NK-92 (cell line): ENCODE data around the gene RALGDS.
"Not testable (repeated sequence)": the region's sequence is repeated elsewhere in the genome, so short reads cannot be mapped to it uniquely, and the experiment has no call there.

ENCODE experiments used
- DNase-seq: peaks from one replicate; lab custom pipeline; 2025; ENCODE audit not compliant: unreplicated experiment; lab: John Stamatoyannopoulos, UW

RALGDS gene

DNA sequence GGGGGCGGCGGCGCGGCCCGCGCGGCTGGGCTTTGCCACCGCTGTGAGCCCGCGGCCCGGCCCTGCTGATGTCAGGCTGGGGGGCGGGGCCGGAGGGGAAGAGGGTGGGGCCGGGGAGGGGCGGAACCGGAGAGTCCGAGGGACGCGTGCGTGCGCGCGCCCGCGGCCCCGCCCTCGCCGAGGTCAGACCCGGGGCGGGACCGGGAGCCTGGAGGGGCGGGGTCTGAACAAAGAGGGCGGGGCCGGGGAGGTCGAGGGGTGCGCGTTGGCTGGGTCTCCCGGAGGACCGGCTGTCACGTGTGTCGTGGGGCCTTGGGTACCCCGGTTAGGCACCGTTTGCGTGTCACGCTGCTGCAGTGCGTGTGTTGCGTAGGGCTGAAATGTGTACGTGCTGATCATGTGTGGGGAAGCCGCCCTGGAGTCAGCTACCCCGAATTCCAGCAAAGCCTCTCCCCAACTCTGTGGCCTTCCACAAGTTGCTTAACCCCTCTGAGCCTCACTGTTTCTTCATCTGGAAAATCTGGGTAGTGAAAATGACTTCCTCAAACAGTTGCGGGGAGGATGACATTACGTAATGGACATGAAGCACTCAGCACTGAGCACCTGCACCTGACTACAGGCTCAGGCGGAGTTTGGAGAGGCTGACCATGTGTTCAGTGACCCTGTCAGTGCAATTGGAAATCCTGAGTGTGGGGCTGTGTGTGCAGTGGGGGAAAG lies at the start of gene RALGDS:
Gene RALGDS (minus strand): TSS at position 43 of the 717 bp plus-strand sequence. CDS start 86 bp downstream, outside the sequence.
- DNase-seq: peak; percentile 59

- no peak for DNase-seq
Measured at GRCh38 chr9:133170716-133171115, 49.7 kb upstream of the RALGDS start.

DNA sequence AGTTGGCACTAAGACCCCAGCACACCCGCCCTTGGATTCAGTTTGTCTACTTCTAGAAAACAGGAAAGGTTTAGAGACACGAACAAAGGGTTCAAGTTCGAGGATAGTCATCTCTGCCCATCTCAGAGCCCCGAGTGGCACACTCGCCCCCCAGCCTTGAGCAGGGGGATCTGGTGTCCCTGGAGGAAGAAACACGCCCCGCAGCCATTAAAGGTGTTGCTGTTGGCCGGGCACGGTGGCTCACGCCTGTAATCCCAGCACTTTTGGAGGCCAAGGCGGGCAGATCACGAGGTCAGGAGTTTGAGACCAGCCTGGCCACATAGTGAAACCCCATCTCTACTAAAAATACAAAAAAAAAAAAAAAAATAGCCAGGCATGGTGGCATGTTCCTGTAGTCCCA lies 48.6 kb upstream of the RALGDS start:
- not testable (repeated sequence) for DNase-seq

DNA sequence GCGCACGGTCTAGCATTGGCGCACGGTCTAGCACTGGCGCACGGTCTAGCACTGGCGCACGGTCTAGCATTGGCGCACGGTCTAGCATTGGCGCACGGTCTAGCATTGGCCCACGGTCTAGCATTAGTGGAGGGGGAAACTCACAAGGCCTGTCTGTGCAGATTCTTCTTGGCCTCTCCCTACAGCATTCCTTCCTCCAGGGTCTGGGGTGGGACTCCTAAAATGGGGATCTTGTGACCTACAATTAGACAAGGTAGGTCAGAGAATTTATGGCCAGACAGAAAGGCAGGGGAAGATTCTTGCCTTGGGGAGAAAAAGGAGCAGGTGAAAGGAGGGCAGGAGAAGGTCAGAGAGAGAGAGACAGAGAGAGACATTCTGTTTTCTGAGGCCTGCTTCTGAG lies 48.1 kb upstream of the RALGDS start:
- DNase-seq: no peak

DNA sequence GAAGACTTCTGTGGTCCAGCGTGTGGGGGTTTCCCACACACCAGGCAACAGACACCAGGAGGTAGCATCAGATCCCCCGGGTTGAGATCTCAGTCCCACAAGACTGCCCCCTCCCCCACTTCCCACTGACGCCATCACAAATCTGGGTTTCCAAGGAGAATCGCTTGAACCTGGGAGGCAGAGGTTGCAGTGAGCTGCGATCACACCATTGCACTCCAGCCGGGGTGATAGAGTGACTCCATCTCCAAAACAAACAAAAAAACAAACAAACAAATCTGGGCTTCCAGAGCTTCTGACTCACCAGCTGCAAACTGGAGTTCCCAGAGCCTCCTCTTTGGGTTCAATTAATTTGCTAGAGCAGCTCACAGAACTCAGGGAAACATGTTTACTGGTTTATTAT lies 47.4 kb upstream of the RALGDS start:
- DNase-seq: no peak

DNA sequence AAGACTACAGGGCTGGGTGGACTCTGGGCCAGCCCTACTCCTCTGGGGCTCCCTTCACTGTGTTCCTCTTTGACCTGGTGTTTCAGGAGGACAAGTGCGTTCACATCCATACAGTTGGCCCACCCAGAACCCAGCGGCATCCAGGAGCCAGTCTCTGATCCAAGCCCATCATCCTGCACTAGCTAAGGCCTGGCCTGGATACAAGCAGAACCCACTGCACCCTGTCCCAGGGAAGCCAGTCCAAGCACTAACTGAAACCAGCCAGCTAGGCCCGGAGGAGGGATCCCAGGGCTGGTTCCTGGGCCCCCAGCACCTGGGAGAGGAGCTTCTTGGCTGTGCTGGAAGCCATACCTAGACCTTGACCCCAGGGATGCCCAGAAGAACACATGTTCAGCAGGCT lies 46.7 kb upstream of the RALGDS start:
- DNase-seq: no peak

- DNase-seq: no peak
Measured at GRCh38 chr9:133167096-133167730, 46.2 kb upstream of the RALGDS start.

- DNase-seq: no peak
Measured at GRCh38 chr9:133166392-133166791, 45.4 kb upstream of the RALGDS start.

GRCh38 chr9:133165452-133165730 lies 44.4 kb upstream of the RALGDS start:
- no peak for DNase-seq

DNA sequence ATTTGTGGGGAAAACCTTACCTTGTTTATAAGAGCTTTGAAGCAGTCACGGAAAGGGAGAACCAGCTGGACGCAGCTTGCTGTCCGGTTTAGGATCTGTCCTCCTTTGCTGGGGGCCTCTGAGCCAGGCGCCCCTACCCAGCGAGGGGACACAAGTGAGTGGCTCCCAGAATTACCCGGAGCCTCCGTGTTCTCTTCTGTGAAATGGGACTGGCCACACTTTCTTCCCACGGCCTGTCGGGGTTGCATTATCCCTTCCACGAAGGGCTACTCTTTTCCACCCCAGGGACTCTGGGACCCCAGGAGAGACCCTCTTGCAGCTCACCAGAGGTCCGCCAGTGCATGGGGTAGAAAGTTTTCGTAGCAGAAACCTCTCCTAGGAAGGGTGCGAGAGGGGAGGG lies 43.2 kb upstream of the RALGDS start:
- DNase-seq: no peak

- no peak for DNase-seq
Measured at GRCh38 chr9:133163504-133164172, 42.6 kb upstream of the RALGDS start, which contains the start of gene GBGT1. GBGT1 (minus strand) TSS chr9:133163914; CDS start chr9:133162412, 1,502 bp downstream.

GRCh38 chr9:133162861-133163503 lies 41.9 kb upstream of the RALGDS start:
- DNase-seq: no peak

DNA sequence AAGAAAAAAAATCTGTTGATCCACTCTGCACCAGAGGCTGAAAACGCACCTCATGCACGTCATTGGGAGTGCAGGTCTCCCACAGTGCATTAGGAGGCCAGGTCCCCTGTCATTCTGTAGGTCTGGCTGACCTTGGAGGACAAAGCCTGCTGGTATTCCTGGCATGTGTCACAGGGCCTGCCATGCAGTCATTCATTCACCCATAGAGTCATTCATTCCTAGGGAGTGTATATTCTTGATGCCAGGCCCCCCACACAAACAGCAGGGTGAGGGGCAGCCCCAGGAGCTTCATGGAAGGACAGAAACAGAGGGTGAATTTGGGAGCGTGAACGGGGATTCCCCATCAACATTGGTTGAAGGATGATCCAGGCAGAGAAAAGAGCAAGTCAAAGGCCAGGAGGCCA lies 40.5 kb upstream of the RALGDS start:
- no peak for DNase-seq

- DNase-seq: no peak
Measured at GRCh38 chr9:133160742-133161546, 39.9 kb upstream of the RALGDS start.

DNA sequence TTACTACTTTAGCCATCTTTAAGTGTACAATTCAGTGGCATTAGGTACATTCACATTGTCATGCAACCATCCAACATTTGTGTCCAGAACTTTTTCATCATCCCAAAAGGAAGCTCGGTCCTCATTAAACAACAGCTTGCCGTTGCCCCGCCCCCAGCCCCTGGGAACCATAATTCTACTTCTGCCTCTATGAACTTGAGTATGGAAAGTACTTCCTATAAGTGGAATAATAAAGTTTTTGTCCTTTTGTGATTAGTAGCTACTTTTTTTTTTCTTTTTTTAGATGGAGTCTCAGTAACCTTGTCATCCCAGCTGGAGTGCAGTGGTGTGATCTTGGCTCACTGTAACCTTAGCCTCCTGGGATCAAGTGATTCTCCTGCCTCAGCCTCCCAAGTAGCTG lies 37.7 kb upstream of the RALGDS start:
- DNase-seq: no peak

DNA sequence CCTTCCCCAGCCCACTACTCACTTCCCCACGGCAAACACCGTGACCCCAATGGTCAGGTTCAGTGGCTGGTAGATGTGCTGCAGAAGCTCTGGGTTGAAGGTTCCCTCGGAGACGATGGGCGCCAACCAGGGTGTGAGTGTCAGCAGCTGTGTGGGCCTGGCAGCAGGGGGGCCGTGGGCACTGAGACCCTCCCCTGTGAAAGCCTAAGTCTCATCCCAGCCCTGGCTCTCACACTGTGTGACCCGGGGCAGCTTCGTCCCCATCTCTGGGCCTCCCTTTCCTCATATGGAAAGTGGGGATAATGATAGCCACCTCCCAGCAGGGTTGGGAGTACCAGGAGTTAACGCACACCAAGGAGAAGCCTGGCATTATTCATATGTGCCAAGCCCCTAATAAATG lies 34.1 kb upstream of the RALGDS start:
- no peak for DNase-seq

DNA sequence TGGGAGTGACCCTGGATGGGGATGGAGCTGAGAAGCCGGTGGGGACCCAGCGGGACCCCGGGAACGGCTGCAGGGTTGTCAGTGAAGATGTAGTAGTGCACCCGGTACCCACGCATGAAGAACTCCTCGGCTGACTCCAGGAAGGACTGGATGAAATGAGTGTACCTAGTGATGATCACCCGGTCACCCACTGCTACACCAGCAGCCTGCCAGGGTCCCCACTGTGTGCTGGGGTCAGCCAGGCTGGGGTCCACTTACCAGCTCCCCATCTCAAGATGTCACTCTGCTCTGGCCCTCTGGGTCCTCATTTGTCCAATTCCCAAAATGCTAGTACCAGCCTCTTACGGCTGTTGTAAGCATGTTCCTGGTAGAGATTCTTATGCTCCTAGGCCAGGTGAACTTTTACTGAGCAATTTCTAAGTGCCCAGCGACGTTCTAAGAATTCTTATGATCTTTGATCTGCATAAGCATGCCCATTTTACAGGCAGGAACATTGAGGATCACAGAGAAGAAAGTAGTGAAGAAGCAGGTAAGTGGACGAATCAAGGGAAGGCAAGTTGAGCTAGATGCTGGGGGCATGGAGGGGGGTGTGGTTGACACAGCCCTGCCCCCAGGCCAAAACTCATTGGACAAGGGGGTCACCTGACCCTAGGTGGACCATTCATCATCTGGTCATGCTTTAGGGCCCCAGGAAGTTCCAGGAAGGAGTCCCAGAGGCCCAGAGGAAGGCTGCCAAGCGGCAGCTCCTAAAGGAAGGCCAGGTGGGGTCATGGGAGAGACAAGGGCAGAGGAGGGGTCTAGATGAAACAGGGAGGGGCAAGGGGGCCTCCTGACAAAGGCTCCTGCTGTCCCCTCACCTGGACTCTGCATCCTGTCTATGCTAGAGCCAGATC lies 33.3 kb upstream of the RALGDS start:
- DNase-seq: no peak

DNA sequence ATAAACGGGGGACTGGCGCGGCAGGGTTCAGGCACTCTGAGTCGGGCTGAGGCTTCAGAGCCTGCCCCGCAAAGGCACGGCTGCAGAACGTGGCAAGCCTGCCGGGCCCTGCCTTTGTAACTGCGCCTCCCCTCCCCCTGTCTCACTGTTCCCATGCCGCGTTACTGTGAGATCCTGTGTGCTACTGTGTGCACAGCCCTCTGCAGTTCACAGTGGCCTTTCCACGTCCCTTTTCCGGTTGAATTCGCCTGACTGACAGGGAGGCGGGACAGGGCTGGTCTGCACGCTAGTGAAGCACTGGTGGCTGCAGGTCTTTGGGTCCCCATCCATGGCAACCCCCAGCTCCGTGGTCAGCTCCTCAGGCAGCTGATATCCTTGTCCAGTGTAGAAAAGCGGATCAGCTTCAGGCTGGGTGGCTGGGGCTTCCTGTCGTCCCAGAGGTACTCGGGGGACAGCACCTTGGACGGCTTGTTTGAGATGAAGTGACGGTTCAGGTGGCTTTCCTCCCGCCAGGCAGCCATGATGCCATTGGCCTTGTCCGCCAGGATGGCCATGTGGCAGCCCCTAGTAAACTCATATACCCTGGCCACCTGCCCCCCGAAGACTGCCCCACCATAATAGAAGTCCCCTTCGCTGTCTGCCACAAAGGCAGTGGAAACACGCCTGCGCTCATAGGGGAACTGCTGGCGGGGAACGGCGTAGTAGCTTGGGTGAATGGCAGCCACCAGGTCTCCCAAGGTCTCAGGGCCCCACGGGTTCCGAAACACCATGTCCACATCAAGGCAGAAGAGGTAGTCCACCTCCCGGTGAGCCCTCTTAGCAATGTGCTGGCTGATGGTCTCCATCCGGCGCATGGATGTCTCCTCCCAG lies 32.4 kb upstream of the RALGDS start:
- DNase-seq: no peak
